HEK293T (cell line): Measurements from ENCODE around the gene PACRG.

Experiments
- BHLHE40 ChIP-seq: fragments of 450-650 bp; IDR thresholded peaks from 2 replicates; pipeline ENCODE4 v1.6.1; 2016; ENCODE audit warnings: mild to moderate bottlenecking, moderate library complexity, borderline replicate concordance
- ELF4 ChIP-seq: fragments of 450-650 bp; IDR thresholded peaks from 2 replicates; pipeline ENCODE4 v1.6.1; 2017; ENCODE audit warnings: antibody characterized with exemption
- FOXA1 ChIP-seq: fragments of 450-650 bp; IDR thresholded peaks from 2 replicates; pipeline ENCODE4 v1.6.1; 2016; ENCODE audit warnings: mild to moderate bottlenecking
- FOXK2 ChIP-seq: fragments of 450-650 bp; IDR thresholded peaks from 2 replicates; pipeline ENCODE4 v1.6.1; 2016; ENCODE audit warnings: mild to moderate bottlenecking
- FOXM1 ChIP-seq: fragments of 450-650 bp; IDR thresholded peaks from 2 replicates; pipeline ENCODE4 v1.6.1; 2017; ENCODE audit warnings: mild to moderate bottlenecking, borderline replicate concordance
- HDGF ChIP-seq: fragments of 450-650 bp; IDR thresholded peaks from 2 replicates; pipeline ENCODE4 v1.6.1; 2017; ENCODE audit warnings: antibody characterized with exemption, borderline replicate concordance
- L3MBTL2 ChIP-seq: fragments of 450-650 bp; conservative IDR thresholded peaks from 2 replicates; pipeline ENCODE4 v1.6.1; 2016; ENCODE audit warnings: mild to moderate bottlenecking
- NFRKB ChIP-seq: fragments of 450-650 bp; IDR thresholded peaks from 2 replicates; pipeline ENCODE4 v1.6.1; 2016; ENCODE audit warnings: mild to moderate bottlenecking, moderate library complexity
- SP1 ChIP-seq: fragments of 450-650 bp; IDR thresholded peaks from 2 replicates; pipeline ENCODE4 v1.6.1; 2017
- SUZ12 ChIP-seq: fragments of 450-650 bp; IDR thresholded peaks from 2 replicates; pipeline ENCODE4 v1.6.1; 2016; ENCODE audit warnings: mild to moderate bottlenecking
- ZNF384 ChIP-seq: fragments of 450-650 bp; IDR thresholded peaks from 2 replicates; pipeline ENCODE4 v1.6.1; 2016

DNA sequence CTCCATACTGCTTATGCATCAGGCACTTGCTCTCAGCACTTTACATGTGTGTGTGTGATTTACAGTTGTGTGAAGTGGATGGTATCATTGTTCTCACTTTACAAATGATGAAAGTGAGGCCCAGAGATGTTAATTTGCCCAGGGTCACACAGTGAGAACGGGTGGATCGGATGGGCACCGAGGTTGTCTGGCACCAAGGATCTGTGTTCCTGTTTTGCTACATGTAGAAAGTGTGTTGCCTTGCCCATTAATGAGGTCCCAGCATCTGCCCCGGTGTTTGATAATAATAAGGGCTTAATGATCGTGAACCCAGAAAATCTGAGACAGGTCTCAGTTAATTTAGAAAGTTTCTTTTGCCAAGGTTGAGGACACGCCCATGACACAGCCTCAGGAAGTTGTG, 470.6 kb downstream of the PACRG start:
- no peak for TF ChIP-seq SP1
- no peak for TF ChIP-seq BHLHE40
- no peak for TF ChIP-seq FOXK2
- TF ChIP-seq SUZ12 = no peak
- no peak for TF ChIP-seq ZNF384
- no peak for TF ChIP-seq ELF4
- no peak for TF ChIP-seq L3MBTL2
- TF ChIP-seq FOXA1 = no peak
- TF ChIP-seq HDGF = no peak
- TF ChIP-seq FOXM1 = no peak
- no peak for TF ChIP-seq NFRKB
